HG02588 (cell line): ENCODE results near the gene GRAMD1B.
"Not testable (repeated sequence)": the region's sequence is repeated elsewhere in the genome, so short reads cannot be mapped to it uniquely, and the experiment has no call there.

Experiments used
- ATAC-seq: cut with Tn5 transposase; IDR thresholded peaks from one replicate; pipeline ENCODE4 v1.9.1; 2021; ENCODE audit warnings: mild to moderate bottlenecking, moderate library complexity; ENCODE audit not compliant: unreplicated experiment

GRAMD1B gene

GRCh38 chr11:123608945-123609344 lies 178.9 kb downstream of the GRAMD1B start:
- ATAC-seq, result no peak

GRCh38 chr11:123611698-123612097 lies 181.6 kb downstream of the GRAMD1B start:
- no peak for ATAC-seq

GRCh38 chr11:123616505-123617198 lies 186.6 kb downstream of the GRAMD1B start:
- no peak for ATAC-seq

GRCh38 chr11:123622576-123622975 lies 192.5 kb downstream of the GRAMD1B start:
- no peak for ATAC-seq

GRCh38 chr11:123624974-123625373 lies 194.9 kb downstream of the GRAMD1B start:
- no peak for ATAC-seq

GRCh38 chr11:123628936-123629683 lies 199.0 kb downstream of the GRAMD1B start:
- no peak for ATAC-seq

DNA sequence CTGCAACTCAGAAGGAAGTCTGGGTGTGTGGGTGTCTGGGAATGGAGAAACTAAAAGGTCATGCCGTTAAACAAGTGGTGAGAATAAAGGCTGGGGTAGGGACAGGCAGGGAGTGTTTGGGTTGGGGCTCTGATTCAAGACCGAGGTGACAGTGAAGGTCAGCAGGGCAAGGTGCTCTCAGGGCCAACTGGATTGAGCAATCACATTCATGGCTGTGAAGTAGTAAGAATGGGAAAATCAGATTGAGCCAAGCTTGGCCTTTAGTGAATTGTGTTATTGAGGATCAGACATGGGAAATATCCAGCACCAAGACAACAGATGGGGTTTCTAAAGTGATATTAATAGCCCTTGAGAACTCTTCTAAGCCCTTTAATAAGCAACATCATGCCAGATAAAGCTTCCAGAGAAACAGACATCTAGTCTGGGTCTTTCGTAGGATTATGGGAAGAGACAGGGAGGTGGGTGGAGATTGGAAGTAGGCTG lies 200.1 kb downstream of the GRAMD1B start:
- ATAC-seq, result no peak

GRCh38 chr11:123640029-123640428 lies 210.0 kb downstream of the GRAMD1B start:
- ATAC-seq, result no peak

DNA sequence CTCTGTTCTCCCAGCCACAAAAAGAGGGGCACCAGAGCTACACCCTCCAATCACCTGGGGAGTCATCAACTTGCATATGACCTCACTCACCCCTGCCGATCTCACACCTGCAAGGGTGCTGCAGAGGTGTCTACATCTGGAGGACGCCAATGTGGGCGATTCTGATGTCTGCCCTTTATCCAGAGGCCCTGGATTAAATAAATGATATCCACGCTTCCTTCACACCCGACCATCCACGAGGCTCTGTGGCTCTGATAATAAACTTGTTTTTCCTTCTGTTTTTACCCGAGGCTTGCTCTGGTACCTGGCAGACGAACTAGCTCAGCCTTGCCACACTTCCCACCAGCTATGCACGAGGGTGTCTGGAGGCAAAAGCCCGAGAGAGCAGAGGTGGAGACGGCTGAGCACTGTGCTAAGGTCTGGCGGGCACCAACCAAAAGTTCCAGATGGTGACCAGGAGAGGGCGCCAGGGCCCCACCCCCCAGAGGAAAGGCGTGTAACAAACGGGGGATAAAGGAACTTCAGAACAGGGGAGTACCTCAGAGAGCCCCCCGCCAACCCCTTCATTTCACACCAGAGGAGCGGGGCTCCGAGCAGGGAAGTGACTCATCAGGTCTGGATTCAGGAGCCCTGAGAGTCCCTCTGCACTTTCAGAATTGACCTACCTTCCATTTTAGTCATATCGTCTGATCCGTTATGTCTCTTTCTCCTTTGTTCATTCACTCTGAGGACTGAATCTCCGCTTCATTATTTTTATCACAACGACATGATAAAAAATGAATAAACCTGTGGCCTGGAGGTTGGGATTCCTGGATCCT lies 210.8 kb downstream of the GRAMD1B start:
- ATAC-seq, result peak; percentile 59

DNA sequence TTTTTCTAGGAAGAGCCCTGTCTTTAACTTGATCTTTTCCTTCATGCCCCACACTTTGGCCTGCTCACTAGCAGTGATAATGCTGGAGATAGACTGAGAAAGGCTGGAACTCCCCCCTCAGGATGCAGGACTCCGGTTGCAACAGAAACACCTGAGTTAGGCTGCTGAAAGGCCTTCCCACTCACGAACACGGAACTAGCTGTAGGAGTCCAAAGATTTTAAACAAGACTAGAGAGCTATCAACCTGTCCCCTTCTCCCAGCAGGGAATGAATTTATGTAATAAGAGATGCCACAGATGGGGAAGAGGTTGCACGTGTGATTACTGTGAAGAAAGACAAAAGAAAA lies 211.4 kb downstream of the GRAMD1B start:
- ATAC-seq, result no peak

DNA sequence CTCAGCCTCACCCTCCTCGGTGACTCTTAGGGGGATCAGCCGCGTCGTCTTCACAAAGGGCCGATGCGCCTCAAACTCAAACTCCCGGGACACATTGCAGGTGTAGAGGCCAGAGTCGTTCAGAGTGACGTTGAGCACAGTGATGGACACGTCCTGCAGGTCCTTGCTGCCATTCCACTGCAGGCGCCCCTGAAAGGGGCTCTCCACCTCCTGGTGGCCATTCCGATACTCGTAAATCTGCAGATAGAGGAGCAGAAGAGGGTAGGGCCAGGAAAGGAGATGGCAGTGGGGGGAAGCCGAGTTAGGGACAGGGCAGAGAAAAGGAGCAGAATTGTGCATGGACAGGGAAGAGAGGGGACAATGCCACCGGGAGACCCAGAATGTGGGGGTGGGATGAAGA lies 212.4 kb downstream of the GRAMD1B start:
- ATAC-seq, result no peak

GRCh38 chr11:123645286-123645975 lies 215.4 kb downstream of the GRAMD1B start:
- no peak for ATAC-seq

GRCh38 chr11:123650901-123651300 lies 220.8 kb downstream of the GRAMD1B start:
- ATAC-seq, result no peak

- ATAC-seq, result no peak
These were observed 222.5 kb downstream of the GRAMD1B start for GRCh38 chr11:123652599-123652998.

DNA sequence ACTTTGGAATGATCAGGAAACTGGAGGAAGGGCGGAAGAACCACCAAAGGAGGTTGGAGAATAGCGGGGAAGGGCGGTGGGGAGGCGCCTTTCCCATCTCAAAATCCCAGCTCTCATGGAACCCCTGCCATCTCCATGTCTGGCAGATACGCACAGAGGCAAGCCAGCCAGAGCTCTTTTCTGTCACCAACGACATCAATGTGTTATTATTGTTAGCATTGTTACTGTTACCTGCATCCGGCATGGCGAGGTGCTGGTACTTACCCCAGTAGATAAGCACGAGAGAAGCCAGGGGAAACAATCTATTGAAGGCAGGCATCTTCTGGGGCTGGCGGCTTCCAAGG lies 223.4 kb downstream of the GRAMD1B start:
- no peak for ATAC-seq

GRCh38 chr11:123653827-123654565 lies 223.9 kb downstream of the GRAMD1B start:
- ATAC-seq, result no peak

GRCh38 chr11:123654566-123655081 lies 224.6 kb downstream of the GRAMD1B start, which contains the start of gene SCN3B:
Gene SCN3B (minus strand): TSS chr11:123654624. CDS start chr11:123653801, 823 bp downstream.
- no peak for ATAC-seq

DNA sequence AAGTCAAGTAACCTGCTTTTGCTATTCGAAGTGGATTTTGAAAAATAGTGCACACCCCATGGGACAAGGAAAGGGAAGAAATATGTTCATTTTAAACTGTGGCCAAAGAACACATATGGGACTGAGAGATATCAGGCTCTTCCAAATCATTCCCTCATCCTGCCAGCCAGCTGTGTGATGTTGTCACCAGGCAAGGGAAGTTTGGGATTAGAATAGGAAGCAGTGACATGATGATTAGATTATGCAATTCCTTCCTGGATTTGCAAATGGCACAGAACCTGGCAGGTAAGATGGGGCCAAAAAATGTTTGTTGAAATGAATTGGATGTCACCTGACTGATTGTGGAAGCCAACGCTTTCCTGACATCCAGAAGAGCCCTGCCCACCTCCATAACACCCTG lies 229.2 kb downstream of the GRAMD1B start:
- no peak for ATAC-seq

GRCh38 chr11:123659965-123660364 lies 229.9 kb downstream of the GRAMD1B start:
- not testable (repeated sequence) for ATAC-seq

DNA sequence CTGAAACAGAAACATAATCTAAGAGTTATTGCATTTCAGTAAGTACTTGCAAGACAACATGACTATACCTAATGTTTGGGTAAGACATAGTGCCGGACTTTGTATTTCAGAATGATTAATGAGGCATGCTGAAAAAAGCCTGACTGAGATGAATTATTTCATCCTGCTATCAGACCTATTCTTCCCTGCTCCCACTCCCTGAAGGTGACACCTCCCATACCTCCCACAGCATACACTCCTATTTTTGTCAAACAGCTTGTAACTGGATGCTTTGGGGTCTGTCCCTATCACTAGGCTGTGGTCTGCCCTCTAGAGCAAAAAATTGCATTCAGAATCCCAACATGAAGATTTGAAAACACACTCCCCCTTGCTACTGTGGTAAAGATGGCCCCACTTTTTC lies 235.2 kb downstream of the GRAMD1B start:
- no peak for ATAC-seq
